GM19193 (cell line): ENCODE results near the gene BCORL1.

Experiments
- POLR2A ChIP-seq: IDR thresholded peaks from 4 replicates; pipeline ENCODE4 v1.6.1; 2011; ENCODE audit not compliant: insufficient read depth, insufficient read length; ENCODE audit errors: extremely low read depth

BCORL1 gene

GRCh38 chrX:130082244-130083106, 100.0 kb downstream of the BCORL1 start:
- peak; percentile 25 for TF ChIP-seq POLR2A

GRCh38 chrX:130083107-130083490, 100.7 kb downstream of the BCORL1 start:
- TF ChIP-seq POLR2A = no peak

GRCh38 chrX:130083656-130084382, 101.4 kb downstream of the BCORL1 start:
- TF ChIP-seq POLR2A = no peak

GRCh38 chrX:130084631-130085237, 102.3 kb downstream of the BCORL1 start:
- TF ChIP-seq POLR2A = peak; percentile 58

- peak; percentile 25 for TF ChIP-seq POLR2A
Observed at GRCh38 chrX:130085551-130086446, 103.4 kb downstream of the BCORL1 start.

- TF ChIP-seq POLR2A = peak; percentile 57
Observed at GRCh38 chrX:130086447-130087206, 104.2 kb downstream of the BCORL1 start.

- no peak for TF ChIP-seq POLR2A
Observed at GRCh38 chrX:130090364-130090763, 107.9 kb downstream of the BCORL1 start.

GRCh38 chrX:130091980-130092522, 109.6 kb downstream of the BCORL1 start:
- TF ChIP-seq POLR2A = peak; percentile 60

GRCh38 chrX:130093271-130093670, 110.8 kb downstream of the BCORL1 start:
- no peak for TF ChIP-seq POLR2A

- no peak for TF ChIP-seq POLR2A
Observed at GRCh38 chrX:130094696-130095095, 112.3 kb downstream of the BCORL1 start.

GRCh38 chrX:130095249-130096030, 113.0 kb downstream of the BCORL1 start:
- TF ChIP-seq POLR2A = no peak

GRCh38 chrX:130097507-130098209, 115.2 kb downstream of the BCORL1 start:
- no peak for TF ChIP-seq POLR2A
